NCI-H524 (cell line): ENCODE measurements around the gene CTSK.
"Not testable (repeated sequence)": the region's sequence is repeated elsewhere in the genome, so short reads cannot be mapped to it uniquely, and the experiment has no call there.

ENCODE experiments used
- DNase-seq, 2 experiments: peaks; one replicate each; lab custom pipeline; 2025; lab: John Stamatoyannopoulos, UW

The CTSK gene

DNA sequence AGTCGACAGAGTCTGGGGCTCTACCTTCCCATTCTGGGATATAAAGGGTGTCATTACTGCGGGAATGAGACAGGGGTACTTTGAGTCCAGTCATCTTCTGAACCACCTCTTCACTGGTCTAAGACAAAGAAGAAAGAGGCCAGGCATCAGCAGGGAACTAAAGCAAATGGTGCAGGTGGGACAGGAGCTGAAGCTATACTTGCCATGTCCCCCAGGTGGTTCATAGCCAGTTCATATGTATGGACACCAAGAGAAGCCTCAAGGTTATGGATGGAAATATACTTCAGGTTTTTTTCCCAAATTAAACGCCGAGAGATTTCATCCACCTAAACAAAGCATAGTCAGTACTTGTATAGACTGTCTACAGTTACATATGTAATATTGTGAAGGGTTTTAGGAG, 2.2 kb downstream of the CTSK start:
- DNase-seq = no peak

DNA sequence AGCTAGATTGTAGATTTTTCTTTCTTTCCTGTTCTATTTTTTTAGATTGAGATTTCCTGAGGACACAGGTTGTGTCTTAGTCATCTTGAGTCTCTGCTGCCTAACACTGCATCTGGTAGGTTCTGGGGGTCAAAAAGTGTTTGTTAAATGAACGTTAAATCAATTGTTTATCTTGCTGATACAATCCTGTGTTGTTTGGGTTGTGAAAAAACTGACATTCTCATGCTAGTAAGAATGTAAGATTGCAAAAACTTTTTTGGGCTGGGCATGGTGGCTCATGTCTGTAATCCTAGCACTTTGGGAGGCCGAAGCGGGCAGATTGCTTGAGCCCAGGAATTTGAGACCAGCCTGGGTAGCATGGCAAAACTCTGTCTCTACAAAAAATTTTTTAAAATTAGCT, 3.4 kb downstream of the CTSK start:
- no peak for DNase-seq

DNA sequence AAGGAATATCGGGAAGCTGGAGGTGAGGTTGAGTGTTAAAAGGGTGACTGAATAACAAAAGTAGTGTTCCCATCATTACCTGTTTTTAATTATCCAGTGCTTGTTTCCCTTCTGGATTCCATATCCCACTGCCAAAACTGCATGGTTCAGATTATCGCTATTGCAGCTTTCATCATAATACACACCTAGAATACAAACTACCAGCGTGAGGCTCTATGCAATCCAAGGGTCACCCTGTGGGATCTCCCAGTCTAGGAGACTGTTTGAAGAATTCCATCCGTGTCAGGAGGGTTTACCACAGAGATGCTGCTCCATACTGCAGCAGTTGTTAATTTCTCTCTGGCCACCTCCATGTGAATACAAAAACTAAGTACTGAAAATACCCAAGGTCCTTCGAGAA, 9.0 kb downstream of the CTSK start:
- no peak for DNase-seq

DNA sequence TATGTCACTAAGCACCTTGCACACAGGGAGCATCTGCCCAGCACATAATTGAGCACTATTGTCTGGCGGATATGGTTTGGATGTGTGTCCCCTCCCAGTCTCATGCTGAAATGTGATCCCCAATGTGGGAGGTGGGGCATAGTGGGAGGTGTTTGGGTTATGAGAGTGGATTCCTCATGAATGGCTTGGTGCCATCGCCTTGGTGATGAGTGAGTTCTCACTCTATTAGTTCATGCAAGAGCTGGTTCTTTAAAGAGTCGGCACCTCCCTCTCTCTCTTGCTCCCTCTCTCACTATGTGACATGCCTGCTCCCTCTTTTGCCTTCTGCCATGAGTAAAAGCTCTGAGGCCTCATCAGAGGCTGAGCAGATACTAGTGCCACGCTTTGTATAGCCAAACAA, 9.5 kb downstream of the CTSK start:
- peak; percentile 51 to 87 for DNase-seq

DNA sequence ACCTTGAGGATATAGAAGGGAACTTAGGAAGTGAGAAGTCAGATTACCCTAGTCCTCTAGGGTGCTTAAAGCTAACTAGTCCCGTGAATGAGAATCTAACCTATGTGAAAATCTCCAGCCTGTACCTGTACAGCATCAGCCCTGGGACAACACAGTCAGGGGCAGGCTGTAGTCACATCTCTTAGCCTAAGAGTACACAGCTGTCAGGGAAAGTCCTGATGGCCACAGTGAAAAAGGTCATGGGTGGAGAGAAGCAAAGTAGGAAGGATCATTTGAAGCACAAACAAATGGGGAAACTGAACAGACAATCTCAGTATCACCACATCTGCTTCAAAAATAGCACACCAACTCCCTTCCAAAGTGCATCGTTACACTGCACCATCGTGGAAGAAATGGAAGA, 11.7 kb downstream of the CTSK start:
- no peak for DNase-seq

DNA sequence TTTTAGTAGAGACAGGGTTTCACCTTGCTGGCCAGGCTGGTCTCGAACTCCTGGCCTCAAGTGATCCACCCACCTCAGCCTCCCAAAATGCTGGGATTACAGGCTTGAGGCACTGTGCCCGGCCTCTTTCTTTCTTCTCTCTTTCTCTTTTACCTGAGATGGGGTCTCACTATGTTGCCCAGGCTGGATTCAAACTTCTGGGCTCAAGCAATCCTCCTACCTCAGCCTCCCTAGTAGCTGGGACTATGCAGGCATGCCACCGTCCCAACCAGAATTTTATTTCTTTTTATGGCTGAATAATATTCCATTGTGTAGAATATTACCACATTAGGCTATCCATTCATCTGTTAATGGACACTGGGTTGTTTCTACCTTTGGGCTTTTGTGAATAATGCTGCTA, 14.3 kb downstream of the CTSK start:
- not testable (repeated sequence) for DNase-seq

DNA sequence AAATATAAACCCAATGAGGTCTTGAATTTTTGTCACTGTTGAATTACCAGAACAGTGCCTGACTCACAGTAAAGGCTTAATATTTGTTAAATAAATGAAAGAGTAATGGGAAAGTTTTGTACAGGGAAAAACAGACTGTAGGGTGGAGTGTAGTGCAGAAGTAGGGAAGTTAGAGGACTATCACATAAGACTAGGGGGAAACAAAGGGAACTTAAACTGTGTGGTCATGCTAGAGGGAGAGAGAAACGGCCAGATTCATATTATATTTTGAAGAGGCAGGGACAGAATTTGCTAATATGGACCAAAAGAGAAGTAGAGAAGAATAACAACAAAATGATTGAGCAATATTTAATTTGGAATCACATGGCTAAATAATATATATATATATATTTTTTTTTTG, 14.8 kb downstream of the CTSK start:
- DNase-seq = no peak

DNA sequence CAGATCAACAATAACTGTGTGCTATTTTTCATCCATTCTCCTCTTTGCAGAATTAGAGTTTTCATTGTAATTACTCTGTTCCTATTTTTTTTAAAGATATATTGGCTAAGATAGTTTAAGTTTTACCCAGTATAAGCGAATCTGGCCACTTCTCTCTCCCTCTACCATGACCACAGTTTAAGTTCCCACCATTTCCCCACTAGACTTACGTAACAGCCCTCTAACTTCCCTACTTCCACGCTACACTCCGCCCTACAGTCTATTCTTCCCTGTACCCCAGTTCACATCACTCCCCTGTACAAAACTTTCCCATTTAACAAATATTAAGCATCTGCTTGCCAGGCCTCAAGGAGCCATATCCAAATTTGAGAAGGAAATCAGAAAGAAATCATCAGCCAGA, 16.5 kb downstream of the CTSK start:
- no peak for DNase-seq

DNA sequence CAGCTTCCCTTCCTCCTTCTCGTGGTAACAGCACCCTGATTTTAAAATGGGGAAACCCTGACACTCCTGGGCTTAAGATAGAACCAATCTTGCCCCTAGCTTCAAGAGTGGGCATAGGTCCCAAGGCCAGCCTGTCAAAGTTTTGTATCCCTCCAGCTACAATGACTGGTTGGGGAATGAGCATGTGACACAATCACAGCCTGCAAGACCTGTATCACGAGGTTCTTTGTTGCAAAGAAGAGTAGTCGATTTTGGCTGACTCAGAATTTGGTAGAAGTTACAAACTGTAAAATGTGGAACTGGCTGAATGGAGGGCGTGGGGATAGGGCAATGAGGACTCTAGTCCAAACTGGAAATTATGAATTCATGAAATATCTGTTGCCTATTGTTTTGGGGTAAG, 18.7 kb downstream of the CTSK start:
- DNase-seq = no peak

DNA sequence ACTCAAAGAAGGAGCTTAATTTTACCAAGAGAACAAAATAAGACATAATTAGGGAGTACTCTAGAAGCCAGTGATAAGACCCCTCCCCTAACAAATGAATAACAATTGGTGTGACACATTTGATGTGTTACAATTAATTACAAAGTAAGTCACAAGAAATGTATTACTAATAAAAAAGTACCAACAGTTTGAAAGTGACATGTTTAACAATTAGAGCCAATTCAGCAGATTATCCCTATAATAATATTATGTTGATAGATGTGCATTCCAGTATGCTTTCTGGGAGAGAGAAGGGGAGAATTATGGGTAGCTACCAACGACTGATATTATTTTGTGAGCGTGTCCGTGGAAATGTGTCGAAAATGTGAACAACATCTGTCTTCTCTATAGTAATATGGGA, 19.1 kb downstream of the CTSK start:
- no peak for DNase-seq

DNA sequence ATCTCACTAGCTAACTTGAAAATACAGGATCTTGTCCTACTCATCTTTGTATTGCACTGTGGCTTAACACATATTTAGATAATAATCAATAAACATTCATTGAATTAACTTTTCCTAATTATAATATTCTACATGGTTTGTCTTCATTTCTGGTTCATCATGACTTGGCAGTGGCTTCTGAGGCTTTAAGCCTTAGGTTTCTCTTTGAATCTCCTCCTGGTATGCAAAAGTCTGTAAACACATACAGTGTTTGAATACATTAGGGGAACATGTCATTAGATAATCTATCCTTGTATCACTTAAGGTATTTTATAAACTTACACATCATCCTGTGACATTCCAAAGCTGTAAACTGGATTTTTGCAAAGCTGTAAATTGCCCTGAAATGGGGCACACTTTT, 20.6 kb downstream of the CTSK start:
- no peak for DNase-seq

DNA sequence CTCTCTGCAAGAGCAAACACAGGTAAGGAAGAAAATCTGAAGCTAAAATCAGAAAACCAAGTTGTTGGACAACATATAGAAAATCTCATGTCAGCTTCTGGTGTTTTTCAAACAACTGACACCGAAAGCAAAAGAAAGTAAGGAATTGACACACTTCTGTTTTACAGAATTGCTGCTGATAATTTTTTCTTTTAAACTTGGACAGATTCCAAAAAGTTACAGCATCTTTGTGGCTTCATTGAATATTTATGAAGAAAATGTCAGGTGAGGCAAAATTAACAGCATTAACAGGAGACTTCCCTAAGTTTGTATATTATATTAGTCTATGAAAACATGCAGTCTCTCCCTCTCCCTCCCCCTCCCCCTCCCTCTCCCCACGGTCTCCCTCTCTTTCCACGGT, 27.6 kb downstream of the CTSK start:
- DNase-seq = no peak

DNA sequence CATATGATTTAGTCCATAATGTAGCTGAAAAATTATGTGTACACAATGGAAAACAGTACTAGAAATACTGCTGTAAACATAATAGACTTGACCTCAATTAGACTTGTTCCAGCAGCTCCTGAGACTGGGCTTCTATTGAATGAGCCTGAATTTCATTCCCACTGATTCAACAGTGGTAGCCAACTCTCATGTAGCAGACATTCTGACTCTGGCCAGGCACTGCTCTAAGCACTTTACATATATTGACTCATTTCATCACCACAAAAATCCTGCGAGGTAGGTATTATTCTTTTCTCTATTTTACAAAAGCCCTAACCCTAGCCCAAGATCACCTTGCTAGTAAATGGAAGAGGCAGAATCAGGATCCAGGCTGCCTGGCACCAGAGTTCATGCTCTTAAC, 29.7 kb downstream of the CTSK start:
- DNase-seq = no peak

DNA sequence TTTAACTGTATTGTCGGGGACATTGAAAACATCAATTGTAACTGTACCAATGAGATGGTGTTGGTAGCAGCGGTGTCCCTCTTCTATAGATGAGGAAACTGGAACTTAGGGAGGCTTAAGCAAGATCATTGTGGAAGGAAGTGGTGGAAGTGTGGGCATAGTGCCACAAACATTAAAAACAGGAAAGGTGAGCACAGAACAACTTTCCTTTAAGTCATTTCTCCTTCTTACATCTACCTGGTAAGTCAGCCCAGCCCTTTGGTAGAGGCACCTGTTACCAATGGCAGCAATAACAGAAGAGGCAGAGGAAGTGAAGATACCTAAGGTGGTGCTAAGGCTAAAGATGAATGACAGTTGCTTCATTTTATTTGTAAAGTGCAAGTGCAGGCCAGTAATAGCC, 30.5 kb downstream of the CTSK start:
- no peak for DNase-seq

DNA sequence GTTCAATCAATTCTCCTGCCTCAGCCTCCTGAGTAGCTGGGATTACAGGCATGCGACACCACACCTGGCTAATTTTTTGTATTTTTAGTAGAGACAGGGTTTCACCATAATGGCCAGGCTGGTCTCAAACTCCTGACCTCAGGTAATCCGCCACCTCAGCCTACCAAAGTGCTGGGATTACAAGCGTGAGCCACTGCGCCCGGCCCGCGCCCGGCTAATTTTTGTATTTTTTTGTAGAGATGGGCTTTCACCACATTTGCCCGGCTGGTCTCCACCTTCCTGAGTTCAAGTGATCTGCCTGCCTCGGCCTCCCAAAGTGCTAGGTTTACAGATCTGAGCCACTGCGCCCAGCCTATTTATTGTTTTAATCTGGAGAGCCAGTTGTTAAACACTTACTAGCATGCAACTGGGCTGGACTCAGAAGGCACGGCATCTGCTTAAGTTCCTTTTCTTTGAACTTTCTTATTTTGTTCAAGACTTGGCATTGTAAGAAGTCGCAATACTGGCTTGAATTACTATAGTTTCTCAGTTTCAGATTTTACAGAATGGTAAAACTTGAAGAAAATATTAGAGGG, 32.0 kb downstream of the CTSK start:
- not testable (repeated sequence) for DNase-seq

DNA sequence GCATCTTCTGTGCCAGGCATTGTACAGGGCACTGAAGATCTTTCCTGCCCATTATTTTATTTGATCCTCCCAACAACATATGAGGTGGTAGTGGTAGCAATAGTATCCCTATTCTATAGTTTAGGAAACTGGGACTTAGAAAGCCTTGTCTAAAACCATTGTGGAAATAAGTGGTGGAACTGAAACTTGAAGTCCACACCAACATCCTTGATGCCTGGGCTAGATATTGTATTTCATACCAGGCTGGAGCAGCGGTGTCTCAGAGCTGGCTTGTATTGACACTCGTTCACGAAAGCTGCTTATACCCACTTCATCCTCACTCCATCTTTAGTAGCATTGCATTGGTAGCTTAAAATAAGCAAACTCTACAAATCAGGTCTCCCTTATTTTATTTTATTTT, 32.8 kb downstream of the CTSK start:
- no peak for DNase-seq

DNA sequence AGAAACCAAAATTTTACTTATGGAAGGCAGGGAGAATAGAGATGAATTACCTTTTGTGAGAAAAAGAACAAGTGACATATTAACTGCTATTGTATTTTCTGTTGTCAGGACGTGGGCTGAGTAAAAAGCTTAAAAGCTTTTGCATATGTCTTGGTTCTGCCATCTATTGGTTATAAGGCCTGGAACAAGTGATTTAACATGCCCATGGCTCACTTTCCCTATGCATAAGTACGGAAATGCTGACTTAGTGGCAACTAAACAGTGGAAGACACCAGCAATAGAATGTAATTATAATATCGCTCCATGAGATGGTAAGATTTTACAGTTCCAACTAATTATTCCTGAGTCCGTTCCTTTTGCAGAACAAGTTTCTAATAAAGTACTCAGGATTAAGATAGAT, 35.7 kb downstream of the CTSK start:
- no peak for DNase-seq

DNA sequence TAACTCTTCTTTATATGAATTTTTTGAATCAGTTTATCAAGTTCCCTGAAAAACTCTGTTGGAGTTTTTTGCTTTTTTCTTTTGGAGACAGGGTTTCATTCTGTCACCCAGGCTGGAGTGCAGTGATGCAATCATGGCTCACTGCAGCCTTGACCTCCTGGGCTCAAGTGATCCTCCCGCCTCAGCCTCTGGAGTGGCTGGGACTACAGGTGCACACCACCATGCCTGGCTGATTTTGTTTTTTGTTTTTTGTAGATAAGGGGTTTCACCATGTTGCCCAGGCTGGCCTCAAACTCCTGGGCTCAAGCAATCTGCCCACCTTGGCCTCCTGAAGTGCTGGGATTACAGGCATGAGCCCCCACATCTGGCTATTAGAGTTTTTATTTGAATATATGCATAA, 40.4 kb downstream of the CTSK start:
- not testable (repeated sequence) for DNase-seq

DNA sequence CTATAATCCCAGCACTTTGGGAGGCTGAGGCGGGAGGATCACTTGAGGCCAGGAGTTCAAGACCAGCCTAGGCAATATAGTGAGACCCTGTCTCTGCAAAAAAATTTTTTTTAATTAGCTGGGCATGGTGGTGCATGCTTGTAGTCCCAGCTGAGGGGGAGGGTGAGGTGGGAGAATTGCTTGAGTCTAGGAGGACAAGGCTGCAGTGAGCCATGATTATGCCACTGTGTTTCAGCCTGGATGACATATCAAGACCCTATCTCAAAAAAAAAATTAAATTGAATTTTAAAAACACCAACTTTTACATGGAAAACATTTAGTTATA, 42.1 kb downstream of the CTSK start:
- not testable (repeated sequence) for DNase-seq

DNA sequence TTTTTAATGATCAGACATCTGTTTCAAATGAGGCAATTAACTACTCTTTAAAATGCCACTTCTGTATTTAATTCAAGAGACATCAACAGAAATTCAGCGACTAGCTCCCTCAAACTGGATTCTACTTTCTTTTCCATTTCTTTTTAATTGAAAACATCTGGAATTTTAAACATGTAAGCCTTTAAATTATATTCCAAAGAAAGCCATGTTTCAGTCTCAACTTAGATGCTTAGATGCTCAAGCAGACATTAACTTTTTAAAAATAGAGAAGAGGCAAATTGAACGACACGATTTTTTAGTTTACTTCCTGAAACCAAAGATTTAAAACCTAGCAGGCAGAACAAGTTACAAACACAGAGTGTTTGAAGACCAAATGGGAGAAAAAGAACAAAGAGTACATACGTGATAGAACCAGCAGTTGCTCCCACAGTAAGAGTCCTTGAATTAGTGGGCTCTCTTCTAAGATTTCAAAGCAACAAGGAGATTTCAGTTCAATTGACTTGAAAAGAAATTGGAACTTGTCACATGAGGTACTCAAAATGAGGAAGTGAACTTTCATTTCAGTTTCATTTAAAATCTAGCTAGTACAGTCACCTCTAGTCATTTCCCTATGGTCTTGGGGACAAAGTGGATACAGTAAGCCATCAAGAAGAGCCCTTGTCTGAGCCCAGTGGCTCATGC, 42.6 kb downstream of the CTSK start, which contains the start of gene CTSS:
TSS of gene CTSS (minus strand) at position 483 of the 681 bp plus-strand sequence. CDS start 1,015 bp downstream, outside the sequence.
- no peak for DNase-seq

DNA sequence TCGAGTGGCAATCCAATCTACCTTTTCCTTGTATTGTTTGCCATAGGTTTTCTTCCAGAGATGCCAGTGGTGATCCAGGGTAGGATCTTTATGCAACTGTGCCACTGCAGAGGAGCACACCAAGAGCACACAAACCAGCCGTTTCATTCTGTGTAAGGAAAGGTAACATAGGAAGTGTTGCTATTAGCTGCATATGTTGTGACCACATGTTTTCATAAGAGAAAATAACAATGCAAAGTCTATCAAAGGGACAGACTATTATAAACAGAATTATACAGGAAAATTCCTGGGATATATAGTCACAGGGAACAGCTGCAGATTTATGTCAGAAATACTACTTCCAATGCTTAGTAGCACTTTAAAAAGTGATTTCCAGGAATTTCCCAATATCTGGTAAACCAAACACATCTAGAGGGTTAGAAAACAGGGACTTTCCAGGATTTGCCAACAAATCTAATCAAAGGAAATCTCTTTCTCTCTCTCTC, 43.4 kb downstream of the CTSK start:
- DNase-seq = no peak

DNA sequence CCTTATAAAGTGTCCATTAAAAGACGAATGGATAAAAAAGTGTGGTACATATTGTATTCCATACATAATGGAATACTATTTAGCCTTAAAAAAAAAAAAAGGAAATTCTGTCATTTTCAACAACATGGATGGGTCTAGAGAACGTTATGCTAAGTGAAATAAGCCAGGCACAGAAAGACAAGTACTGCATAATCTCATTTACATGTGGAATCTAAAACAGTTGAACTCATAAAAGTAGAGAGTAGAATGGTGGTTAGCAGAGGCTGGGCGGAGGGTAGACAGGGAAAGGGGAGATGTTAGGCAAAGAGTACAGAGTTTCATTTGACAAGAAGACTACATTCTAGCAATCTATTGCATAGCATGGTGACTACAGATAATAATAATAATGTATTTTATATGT, 45.0 kb downstream of the CTSK start:
- DNase-seq = no peak

DNA sequence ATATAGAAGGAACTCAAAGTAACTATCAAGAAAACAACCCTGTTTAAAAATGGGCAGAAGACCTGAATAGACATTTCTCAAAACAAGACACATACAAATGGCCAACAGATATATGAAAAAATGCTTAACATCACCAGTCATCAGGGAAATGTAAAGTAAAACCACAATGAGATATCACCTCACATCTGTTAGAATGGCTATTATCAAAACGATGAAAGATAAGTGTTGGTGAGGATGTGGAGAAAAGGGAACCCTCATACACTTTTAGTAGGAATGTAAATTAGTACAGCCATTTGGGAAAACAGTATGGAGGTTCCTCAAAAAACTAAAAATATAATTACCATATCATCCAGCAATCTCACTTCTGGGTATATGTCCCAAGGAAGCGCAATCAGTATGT, 45.5 kb downstream of the CTSK start:
- no peak for DNase-seq

DNA sequence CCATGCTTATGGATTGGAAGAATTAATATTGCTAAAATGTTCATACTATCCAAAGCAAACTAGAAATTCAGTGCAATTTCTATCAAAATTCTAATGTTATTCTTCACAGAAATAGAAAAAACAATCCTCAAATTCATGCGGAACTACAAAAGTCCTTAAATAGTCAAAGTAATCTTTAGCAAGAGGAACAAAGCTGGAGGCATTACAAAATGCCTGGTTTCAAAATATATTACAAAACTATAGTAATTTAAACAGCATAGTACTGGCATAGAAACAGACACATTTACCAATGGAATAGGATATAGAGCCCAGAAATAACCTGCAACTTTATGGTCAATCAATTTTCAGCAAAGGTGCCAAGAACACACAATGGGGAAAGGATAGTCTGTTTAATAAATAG, 46.3 kb downstream of the CTSK start:
- DNase-seq = no peak
